ENCODE results near the gene CDHR3.

CDHR3 gene

GRCh38 chr7:106032295-106032694 lies 69.2 kb downstream of the CDHR3 start:
- Mint-ChIP-seq H3K27ac (no peak overlapping the region), H3K36me3 (no peaks in the 10 kb centered on the region), H3K27me3 (peaks cover 8% of the 10 kb centered on the region), H3K9me3 (no peaks in the 10 kb centered on the region), H3K4me1 (no peaks in the 10 kb centered on the region), H3K4me3 (no peak overlapping the region)
- ATAC-seq (ENCODE audit: low read depth) (no peak), DNase-seq (ENCODE audit: low spot score in 2 of 2) (no peak)

GRCh38 chr7:106033735-106034134 lies 70.7 kb downstream of the CDHR3 start:
- ATAC-seq (ENCODE audit: low read depth), result no peak
- no peak overlapping the region for H3K27ac Mint-ChIP-seq

GRCh38 chr7:106034383-106034782 lies 71.3 kb downstream of the CDHR3 start:
- no peak for DNase-seq (ENCODE audit: low spot score in 2 of 2)
- Mint-ChIP-seq H3K36me3 (no peaks in the 10 kb centered on the region), H3K9me3 (no peaks in the 10 kb centered on the region), H3K4me3 (no peak overlapping the region), H3K4me1 (no peaks in the 10 kb centered on the region), H3K27me3 (peaks cover 5% of the 10 kb centered on the region), H3K27ac (no peak overlapping the region)
- ATAC-seq (ENCODE audit: low read depth), result no peak

More at GRCh38 chr7:106033735-106034134, 70.7 kb downstream of the CDHR3 start:
- no peak overlapping the region for H3K4me3 Mint-ChIP-seq
- no peaks in the 10 kb centered on the region for H3K9me3 Mint-ChIP-seq
- no peaks in the 10 kb centered on the region for H3K4me1 Mint-ChIP-seq
- no peak for DNase-seq (ENCODE audit: low spot score in 2 of 2)
- no peaks in the 10 kb centered on the region for H3K36me3 Mint-ChIP-seq
- peaks cover 7% of the 10 kb centered on the region for H3K27me3 Mint-ChIP-seq

GRCh38 chr7:106035568-106035967 lies 72.5 kb downstream of the CDHR3 start:
- no peaks in the 10 kb centered on the region for H3K36me3 Mint-ChIP-seq
- H3K9me3 Mint-ChIP-seq, result no peaks in the 10 kb centered on the region
- no peak for ATAC-seq (ENCODE audit: low read depth)
- peaks cover 2% of the 10 kb centered on the region for H3K27me3 Mint-ChIP-seq
- H3K4me3 Mint-ChIP-seq, result no peak overlapping the region
- DNase-seq (ENCODE audit: low spot score in 2 of 2), result no peak
- no peak overlapping the region for H3K27ac Mint-ChIP-seq
- no peaks in the 10 kb centered on the region for H3K4me1 Mint-ChIP-seq

- H3K27me3 Mint-ChIP-seq, result peaks cover 2% of the 10 kb centered on the region
- no peaks in the 10 kb centered on the region for H3K36me3 Mint-ChIP-seq
These were observed 72.9 kb downstream of the CDHR3 start for GRCh38 chr7:106036004-106036403.

GRCh38 chr7:106037489-106038176 lies 74.6 kb downstream of the CDHR3 start:
- H3K27ac Mint-ChIP-seq, result no peak overlapping the region
- H3K36me3 Mint-ChIP-seq, result no peaks in the 10 kb centered on the region
- no peaks in the 10 kb centered on the region for H3K9me3 Mint-ChIP-seq
- H3K4me1 Mint-ChIP-seq, result peaks cover 8% of the 10 kb centered on the region
- DNase-seq (ENCODE audit: low spot score in 2 of 2) (no peak), ATAC-seq (ENCODE audit: low read depth) (no peak)
- H3K4me3 Mint-ChIP-seq, result no peak overlapping the region
- H3K27me3 Mint-ChIP-seq, result peaks cover 2% of the 10 kb centered on the region

More at GRCh38 chr7:106036004-106036403, 72.9 kb downstream of the CDHR3 start:
- DNase-seq (ENCODE audit: low spot score in 2 of 2) (no peak), ATAC-seq (ENCODE audit: low read depth) (no peak)
- H3K9me3 Mint-ChIP-seq, result no peaks in the 10 kb centered on the region
- no peak overlapping the region for H3K27ac Mint-ChIP-seq
- H3K4me3 Mint-ChIP-seq, result no peak overlapping the region
- H3K4me1 Mint-ChIP-seq, result peaks cover under 1% of the 10 kb centered on the region

- H3K4me3 Mint-ChIP-seq, result no peak overlapping the region
- ATAC-seq (ENCODE audit: low read depth), result no peak
- no peaks in the 10 kb centered on the region for H3K9me3 Mint-ChIP-seq
- H3K4me1 Mint-ChIP-seq, result peaks cover 10% of the 10 kb centered on the region
- DNase-seq (ENCODE audit: low spot score in 2 of 2), result no peak
- H3K27ac Mint-ChIP-seq, result no peak overlapping the region
- peaks cover 2% of the 10 kb centered on the region for H3K27me3 Mint-ChIP-seq
- no peaks in the 10 kb centered on the region for H3K36me3 Mint-ChIP-seq
These were observed 75.2 kb downstream of the CDHR3 start for GRCh38 chr7:106038289-106038688.

- peaks cover 2% of the 10 kb centered on the region for H3K27me3 Mint-ChIP-seq
- H3K27ac Mint-ChIP-seq, result no peak overlapping the region
- no peak overlapping the region for H3K4me3 Mint-ChIP-seq
- peaks cover 10% of the 10 kb centered on the region for H3K4me1 Mint-ChIP-seq
- DNase-seq (ENCODE audit: low spot score in 2 of 2) (no peak), ATAC-seq (ENCODE audit: low read depth) (no peak)
- H3K9me3 Mint-ChIP-seq, result no peaks in the 10 kb centered on the region
- H3K36me3 Mint-ChIP-seq, result no peaks in the 10 kb centered on the region
These were observed 75.9 kb downstream of the CDHR3 start for GRCh38 chr7:106038916-106039315.

GRCh38 chr7:106039486-106040060 lies 76.5 kb downstream of the CDHR3 start:
- no peak for DNase-seq (ENCODE audit: low spot score in 2 of 2)
- Mint-ChIP-seq H3K27me3 (peaks cover 2% of the 10 kb centered on the region), H3K9me3 (no peaks in the 10 kb centered on the region), H3K36me3 (no peaks in the 10 kb centered on the region), H3K27ac (no peak overlapping the region), H3K4me1 (peaks cover 10% of the 10 kb centered on the region), H3K4me3 (no peak overlapping the region)
- no peak for ATAC-seq (ENCODE audit: low read depth)

GRCh38 chr7:106041140-106041717 lies 78.2 kb downstream of the CDHR3 start:
- Mint-ChIP-seq H3K4me1 (peaks cover 10% of the 10 kb centered on the region), H3K9me3 (no peaks in the 10 kb centered on the region), H3K36me3 (no peaks in the 10 kb centered on the region), H3K27ac (no peak overlapping the region), H3K27me3 (peaks cover 2% of the 10 kb centered on the region), H3K4me3 (no peak overlapping the region)
- DNase-seq (ENCODE audit: low spot score in 2 of 2) (peak; percentile 28 to 46), ATAC-seq (ENCODE audit: low read depth) (peak; percentile 34)

GRCh38 chr7:106042196-106042611 lies 79.1 kb downstream of the CDHR3 start:
- H3K27ac Mint-ChIP-seq, result no peak overlapping the region
- no peak for DNase-seq (ENCODE audit: low spot score in 2 of 2)
- H3K4me3 Mint-ChIP-seq, result no peak overlapping the region
- no peak for ATAC-seq (ENCODE audit: low read depth)
- H3K4me1 Mint-ChIP-seq, result peaks cover 10% of the 10 kb centered on the region
- H3K36me3 Mint-ChIP-seq, result no peaks in the 10 kb centered on the region
- H3K9me3 Mint-ChIP-seq, result no peaks in the 10 kb centered on the region
- H3K27me3 Mint-ChIP-seq, result peaks cover 2% of the 10 kb centered on the region

- H3K9me3 Mint-ChIP-seq, result no peaks in the 10 kb centered on the region
- ATAC-seq (ENCODE audit: low read depth) (no peak), DNase-seq (ENCODE audit: low spot score in 2 of 2) (no peak)
- no peaks in the 10 kb centered on the region for H3K36me3 Mint-ChIP-seq
- peaks cover 2% of the 10 kb centered on the region for H3K27me3 Mint-ChIP-seq
- peaks cover 20% of the 10 kb centered on the region for H3K4me1 Mint-ChIP-seq
- no peak overlapping the region for H3K27ac Mint-ChIP-seq
- H3K4me3 Mint-ChIP-seq, result no peak overlapping the region
These were observed 82.1 kb downstream of the CDHR3 start for GRCh38 chr7:106045139-106045538.

- DNase-seq (ENCODE audit: low spot score in 2 of 2), result no peak
- Mint-ChIP-seq H3K36me3 (no peaks in the 10 kb centered on the region), H3K4me3 (no peak overlapping the region), H3K9me3 (no peaks in the 10 kb centered on the region), H3K27me3 (peaks cover 2% of the 10 kb centered on the region), H3K27ac (no peak overlapping the region), H3K4me1 (peaks cover 23% of the 10 kb centered on the region)
- no peak for ATAC-seq (ENCODE audit: low read depth)
These were observed 82.5 kb downstream of the CDHR3 start for GRCh38 chr7:106045586-106045985.

GRCh38 chr7:106047184-106047583 lies 84.1 kb downstream of the CDHR3 start:
- Mint-ChIP-seq H3K4me3 (no peak overlapping the region), H3K9me3 (no peaks in the 10 kb centered on the region), H3K27ac (no peak overlapping the region), H3K27me3 (peaks cover under 1% of the 10 kb centered on the region), H3K4me1 (peaks cover 17% of the 10 kb centered on the region), H3K36me3 (no peaks in the 10 kb centered on the region)
- ATAC-seq (ENCODE audit: low read depth), result no peak
- no peak for DNase-seq (ENCODE audit: low spot score in 2 of 2)
